CD4-positive, alpha-beta T cell treated with Interferon alpha-2 for 1 hour (primary cell): ENCODE measurements around the gene NXT1.
"Not testable (repeated sequence)": the region's sequence is repeated elsewhere in the genome, so short reads cannot be mapped to it uniquely, and the experiment has no call there.

Source experiments
- DNase-seq, 2 donors: peaks; one replicate each; pipeline ENCODE4 v3.0.0-alpha.2; 2020 to 2022

The NXT1 gene

GRCh38 chr20:23331450-23332350, 18.9 kb upstream of the NXT1 start:
- no peak for DNase-seq

GRCh38 chr20:23332467-23332866, 18.1 kb upstream of the NXT1 start:
- DNase-seq: no peak

- no peak for DNase-seq
These were observed 16.5 kb upstream of the NXT1 start for GRCh38 chr20:23334111-23334510.

DNA sequence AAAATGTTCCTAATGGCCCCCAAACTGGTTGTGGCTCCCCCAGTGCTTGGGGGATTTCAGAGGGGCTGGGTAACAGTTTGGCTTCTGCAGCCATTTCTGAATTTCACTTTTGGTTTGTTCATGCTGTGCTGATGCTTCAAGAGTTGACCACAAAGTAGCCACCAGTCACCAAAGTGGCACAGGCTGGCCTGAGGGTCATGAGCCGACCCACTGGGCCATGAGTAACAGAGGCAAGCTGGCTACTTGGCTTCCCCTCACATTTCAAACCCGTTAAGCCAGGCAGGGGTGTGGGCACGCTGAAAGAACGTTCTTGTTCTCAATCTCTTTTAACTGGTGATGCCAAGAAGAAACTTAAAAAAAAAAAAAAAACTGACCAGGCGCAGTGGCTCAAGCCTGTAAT, 15.1 kb upstream of the NXT1 start:
- DNase-seq: no peak

DNA sequence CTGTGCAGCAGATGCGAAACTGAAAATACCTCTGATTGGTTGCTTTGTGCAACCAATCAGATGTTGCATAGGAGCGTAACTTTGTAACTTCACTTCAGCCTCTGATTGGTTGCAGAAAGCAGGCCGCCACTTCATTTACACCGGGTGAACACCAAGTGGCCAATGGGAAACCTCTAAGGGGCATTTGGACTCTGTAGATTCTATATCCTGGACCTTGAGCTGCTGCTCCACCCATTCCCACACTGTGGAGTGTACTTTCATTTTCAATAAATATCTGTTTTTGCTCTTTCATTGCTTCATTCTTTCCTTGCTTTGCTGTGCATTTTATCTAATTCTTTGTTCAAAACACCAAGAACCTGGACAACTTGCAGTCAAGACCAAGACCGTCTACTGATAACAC, 14.1 kb upstream of the NXT1 start:
- no peak for DNase-seq

DNA sequence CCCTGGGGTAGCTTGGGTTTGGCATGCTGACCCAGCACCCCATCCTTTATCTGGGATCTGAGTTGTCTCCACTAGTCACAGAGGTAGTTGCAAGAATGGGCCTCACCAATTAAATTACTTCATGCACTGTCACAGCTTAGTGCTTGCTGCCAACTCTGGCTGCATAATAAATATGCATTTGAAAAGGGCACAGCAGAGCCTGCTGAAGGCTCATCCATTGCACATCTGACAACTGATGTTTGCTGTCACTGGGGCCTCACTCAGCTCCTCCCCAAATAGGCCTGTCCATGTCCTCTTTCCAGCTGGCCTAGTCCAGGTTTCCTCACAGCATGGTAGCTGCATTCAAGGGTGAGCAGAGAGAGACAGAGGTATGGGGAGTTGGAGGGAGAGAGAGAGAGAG, 13.3 kb upstream of the NXT1 start:
- DNase-seq: no peak

GRCh38 chr20:23339986-23340385, 10.6 kb upstream of the NXT1 start:
- DNase-seq: no peak

- DNase-seq: peak; percentile 15 to 34
These were observed 10.1 kb upstream of the NXT1 start for GRCh38 chr20:23340524-23340923.

DNA sequence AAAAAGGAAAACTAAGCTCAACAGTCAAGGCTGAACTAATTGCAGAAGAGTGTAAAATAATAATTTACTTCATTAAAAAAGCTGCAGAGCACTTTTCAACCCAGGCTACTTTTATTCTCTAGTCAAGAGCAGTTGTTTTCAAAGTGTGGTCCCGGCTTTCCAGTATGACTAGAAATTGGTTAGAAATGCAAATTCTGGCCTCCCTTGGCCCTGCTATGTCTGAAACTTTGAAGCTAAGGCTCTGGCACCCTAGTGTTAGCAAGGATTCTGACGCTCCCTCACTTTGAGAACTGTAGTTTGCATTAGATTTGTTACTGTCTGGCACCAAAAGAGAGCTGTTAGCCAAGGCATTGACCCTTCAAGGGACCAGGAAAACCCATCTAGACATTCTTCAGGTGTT, 9.5 kb upstream of the NXT1 start:
- no peak for DNase-seq

GRCh38 chr20:23343590-23343989, 7.0 kb upstream of the NXT1 start:
- no peak for DNase-seq

- DNase-seq: no peak
These were observed 6.3 kb upstream of the NXT1 start for GRCh38 chr20:23344336-23344735.

- DNase-seq: no peak
These were observed 4.6 kb upstream of the NXT1 start for GRCh38 chr20:23346002-23346401.

DNA sequence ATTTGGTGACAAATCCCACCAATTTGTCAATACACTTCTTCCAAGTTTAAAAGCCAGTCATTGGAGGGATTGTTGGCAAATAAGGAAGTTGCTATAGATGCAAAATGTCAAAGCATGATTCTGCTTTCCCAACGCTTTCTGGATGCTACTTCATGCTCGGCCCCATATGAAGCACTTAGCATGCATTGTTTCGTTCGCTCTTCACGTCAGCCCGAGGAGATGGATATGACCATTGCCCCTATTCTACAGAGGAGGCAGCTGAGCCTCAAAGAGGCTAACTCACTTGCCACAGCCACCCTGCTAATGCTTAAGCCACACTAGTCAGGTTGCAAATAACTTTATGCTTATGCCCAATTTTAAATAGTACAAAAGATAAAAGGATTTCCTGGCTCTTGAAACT, 2.8 kb upstream of the NXT1 start:
- DNase-seq: no peak

- not testable (repeated sequence) for DNase-seq
These were observed 2.1 kb upstream of the NXT1 start for GRCh38 chr20:23348510-23348909.

DNA sequence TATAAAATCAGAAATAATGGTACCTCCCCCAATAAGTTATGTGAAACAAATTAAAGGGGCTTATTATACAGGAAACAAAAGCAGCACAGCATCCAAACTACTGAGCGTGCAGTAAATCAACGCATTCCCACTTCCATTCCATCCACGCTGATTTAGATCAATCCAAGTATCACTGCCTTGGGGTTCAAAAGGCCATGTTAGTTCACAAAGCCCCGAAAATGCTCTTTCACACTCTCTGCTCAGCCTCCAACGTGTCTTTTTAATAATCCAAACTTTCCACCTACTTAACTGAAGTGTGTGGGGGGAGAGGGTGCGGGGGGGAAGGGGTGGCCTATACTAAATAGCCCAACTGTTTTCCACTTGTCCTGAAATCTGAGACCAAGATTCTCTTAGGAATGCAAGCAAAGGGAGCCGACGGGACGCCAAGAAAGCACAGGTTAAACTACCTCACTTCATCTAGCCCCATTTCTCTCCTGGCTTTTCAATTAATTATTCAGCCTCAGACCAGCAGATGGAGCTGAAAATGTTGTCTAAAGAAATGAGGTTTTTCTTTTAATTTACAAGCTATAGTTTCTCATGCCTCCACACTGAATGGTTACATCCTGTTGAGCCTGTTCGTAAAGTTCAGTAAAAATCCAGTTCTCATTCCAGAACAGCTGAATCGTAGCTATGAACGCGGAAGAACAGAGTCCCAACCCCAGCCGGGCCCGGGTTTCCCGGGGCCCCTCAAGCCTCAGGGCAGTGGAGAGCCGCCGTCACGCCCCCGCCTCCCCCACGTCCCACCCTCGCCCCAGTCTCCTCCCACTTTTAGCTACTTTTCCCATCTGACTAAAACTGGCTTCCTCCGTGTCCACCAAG, 1.0 kb upstream of the NXT1 start:
- peak; percentile 83 to 87 for DNase-seq

DNA sequence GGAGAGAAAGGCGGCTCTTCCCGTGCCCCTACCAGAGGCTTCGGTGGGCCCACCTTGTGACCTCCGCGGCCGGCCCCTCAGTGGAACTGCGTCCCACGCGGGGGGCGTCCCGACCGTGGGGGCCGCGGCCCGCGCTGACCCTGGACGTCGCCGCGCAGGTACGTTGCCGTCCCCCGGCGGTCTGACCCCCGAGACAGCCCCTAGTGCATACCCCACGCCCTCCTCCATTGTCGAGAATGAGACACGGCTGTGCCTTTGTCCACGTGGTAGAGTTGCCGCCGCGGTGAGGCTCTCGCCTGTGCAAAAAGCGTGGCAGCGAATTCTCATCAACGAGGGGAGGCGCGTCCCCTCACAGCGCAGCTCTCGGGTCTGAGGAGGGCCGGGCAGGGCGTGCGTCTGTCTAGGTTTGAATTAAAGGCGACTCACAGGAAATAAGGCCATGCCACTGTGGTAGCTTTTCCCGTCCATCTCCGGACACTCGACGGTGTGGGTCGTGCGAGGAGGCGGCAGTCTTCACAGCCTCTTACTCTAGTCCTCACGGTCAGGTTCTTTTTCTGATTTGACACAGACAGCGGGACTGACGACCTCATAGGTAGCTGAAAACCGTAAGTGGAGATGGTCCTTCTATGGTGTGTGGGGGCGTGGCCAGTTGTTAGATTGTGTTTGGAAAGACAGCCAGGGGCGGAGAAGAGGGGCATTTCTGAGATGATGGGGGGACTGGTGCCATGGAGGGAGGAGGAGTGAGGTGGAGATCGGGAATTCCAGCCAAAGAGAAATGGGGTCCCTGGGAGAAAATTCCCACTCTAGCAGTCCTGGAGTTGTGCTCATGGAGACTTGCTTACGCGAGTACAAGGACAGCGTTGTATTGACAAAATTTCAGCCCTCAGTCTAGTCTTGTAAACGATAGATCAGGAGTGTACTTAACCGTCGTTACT, 580 bp downstream of the NXT1 start:
- peak; percentile 67 to 80 for DNase-seq

- DNase-seq: no peak
These were observed 5.6 kb downstream of the NXT1 start for GRCh38 chr20:23356203-23356602.

DNA sequence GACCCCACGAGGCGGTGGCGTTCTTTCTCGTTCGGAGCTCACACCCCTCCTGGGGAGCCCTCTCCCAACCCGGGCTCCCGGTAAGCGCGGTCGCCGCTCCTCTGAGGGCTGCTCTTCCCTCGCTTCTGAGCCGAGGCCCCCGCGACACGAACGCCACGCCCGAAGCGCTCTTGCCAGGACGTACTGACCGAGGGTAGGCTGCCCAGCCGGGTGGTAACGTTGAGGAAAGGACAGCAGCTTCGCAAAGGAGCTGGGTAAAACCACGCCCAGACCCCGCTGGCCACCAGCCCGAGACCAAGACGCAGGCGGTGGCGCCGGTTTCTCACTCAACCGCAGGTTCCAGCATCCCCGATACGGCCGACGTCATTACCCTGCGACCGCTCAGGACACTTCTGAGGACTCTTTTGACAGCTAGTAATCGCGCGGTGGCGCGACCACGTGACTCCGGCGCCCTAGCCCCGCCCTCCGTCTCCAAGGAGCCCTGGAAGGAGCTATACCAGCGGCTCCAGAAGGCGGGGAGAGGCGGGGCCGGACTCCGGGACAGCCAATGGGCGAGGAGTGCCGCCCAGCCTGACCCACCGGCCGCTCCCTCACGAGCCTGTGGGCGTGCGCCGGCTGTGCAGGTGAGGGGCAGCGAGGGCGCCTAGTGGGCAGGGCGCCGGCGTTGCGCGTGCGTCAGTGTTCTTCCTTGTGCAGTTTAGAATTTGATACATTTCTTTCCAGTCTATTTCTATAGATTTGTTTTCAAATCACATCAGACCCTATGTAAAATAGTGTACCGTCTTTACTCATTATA, 7.4 kb downstream of the NXT1 start:
- peak; percentile 100 for DNase-seq

- DNase-seq: no peak
These were observed 7.9 kb downstream of the NXT1 start for GRCh38 chr20:23358563-23358906.

- no peak for DNase-seq
These were observed 8.5 kb downstream of the NXT1 start for GRCh38 chr20:23358923-23359593.

DNA sequence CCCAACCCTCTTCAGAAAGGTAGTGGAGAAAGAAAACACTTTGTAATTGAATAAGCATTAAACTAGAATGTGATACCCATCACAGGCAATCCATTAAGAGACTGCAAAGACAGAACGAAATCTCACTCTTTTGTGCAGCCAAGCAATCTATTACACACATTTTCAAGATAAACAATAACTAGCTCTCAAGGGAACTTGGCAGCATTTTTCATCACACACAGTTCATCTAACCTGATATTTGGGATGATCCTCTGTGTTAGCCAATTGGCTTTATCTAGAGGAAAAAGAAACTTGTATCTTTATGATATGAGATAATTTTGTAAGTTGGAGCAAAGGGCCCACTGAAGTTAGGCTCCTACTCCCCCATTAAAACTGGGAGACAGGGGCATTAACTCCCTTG, 9.9 kb downstream of the NXT1 start:
- DNase-seq: no peak

DNA sequence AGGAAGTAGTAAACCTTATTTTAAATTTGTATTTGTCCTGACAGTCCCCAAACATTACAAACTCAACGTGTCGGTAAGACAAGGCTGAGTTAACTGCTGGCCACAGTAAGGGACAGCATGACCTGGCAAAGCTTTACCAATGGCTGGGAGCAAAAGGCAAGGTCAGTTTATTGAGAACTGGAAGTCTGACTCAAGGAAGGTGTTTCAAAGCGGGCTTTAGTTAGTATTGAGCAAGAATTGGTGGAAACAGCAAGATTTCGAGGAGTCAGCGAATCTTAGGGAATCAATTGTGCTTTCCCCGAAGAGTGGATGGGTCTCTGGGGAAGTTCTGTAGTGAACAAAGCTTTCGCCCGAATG, 10.5 kb downstream of the NXT1 start:
- DNase-seq: no peak
